ENCODE data around the gene DUSP16.

The DUSP16 gene

GRCh38 chr12:12537421-12537820, 25.2 kb downstream of the DUSP16 start:
- no peak overlapping the region for H3K18ac ChIP-seq (ENCODE audit: low read length)
- no peak for DNase-seq
- H3K9me3 ChIP-seq (ENCODE audit: insufficient read depth, low read depth, low read length) = no peaks in the 10 kb centered on the region
- H2BK12ac ChIP-seq (ENCODE audit: low read length) = no peak overlapping the region
- no peak overlapping the region for H2BK5ac ChIP-seq (ENCODE audit: low read depth, low read length, poor library complexity)
- H2AFZ ChIP-seq (ENCODE audit: insufficient read depth, low read length, poor library complexity) = no peak overlapping the region
- no peak overlapping the region for H4K91ac ChIP-seq (ENCODE audit: low read depth, low read length)
- H3K36me3 ChIP-seq (ENCODE audit: control insufficient read depth in 1 of 2, insufficient read depth in 2 of 2, low read length in 2 of 2) = peaks cover 2 to 5% of the 10 kb centered on the region in 2 experiments
- H4K12ac ChIP-seq (ENCODE audit: low read depth, low read length) = no peak overlapping the region
- H3K79me1 ChIP-seq (ENCODE audit: low read length) = no peaks in the 10 kb centered on the region
- H3K4me3 ChIP-seq (ENCODE audit: low read depth, low read length) = no peak overlapping the region
- H2AK5ac ChIP-seq (ENCODE audit: low read length) = no peak overlapping the region
- no peak overlapping the region for H2BK120ac ChIP-seq (ENCODE audit: insufficient read depth, low read length, poor library complexity)
- H3K23ac ChIP-seq (ENCODE audit: low read length) = no peak overlapping the region
- H3K79me2 ChIP-seq (ENCODE audit: control insufficient read depth, insufficient read depth, low read length, poor library complexity) = no peaks in the 10 kb centered on the region
- H3K4me2 ChIP-seq (ENCODE audit: low read length) = no peak overlapping the region
- H4K8ac ChIP-seq (ENCODE audit: low read depth, low read length) = no peak overlapping the region
- no peak overlapping the region for H3K4ac ChIP-seq (ENCODE audit: low read depth, low read length)
- no peaks in the 10 kb centered on the region for H3K27me3 ChIP-seq (ENCODE audit: insufficient read depth, low read length)
- peaks cover 4 to 6% of the 10 kb centered on the region in 2 experiments for H3K4me1 ChIP-seq (ENCODE audit: control insufficient read depth in 1 of 2, insufficient read depth in 2 of 2, low read length in 2 of 2)
- no CpG with 5 or more reads among the region's 2 CpGs for WGBS (ENCODE audit: extremely low coverage, insufficient coverage, insufficient read length)
- H3K27ac ChIP-seq (ENCODE audit: low read depth, low read length) = no peak overlapping the region
- H3K14ac ChIP-seq (ENCODE audit: low read length) = no peak overlapping the region
- H3K9ac ChIP-seq (ENCODE audit: low read length) = no peak overlapping the region

- Histone ChIP-seq H3K9me3 (ENCODE audit: insufficient read depth, low read depth, low read length) (no peaks in the 10 kb centered on the region), H3K4ac (ENCODE audit: low read depth, low read length) (no peak overlapping the region), H3K27me3 (ENCODE audit: insufficient read depth, low read length) (no peaks in the 10 kb centered on the region), H3K23ac (ENCODE audit: low read length) (no peak overlapping the region), H3K4me2 (ENCODE audit: low read length) (no peak overlapping the region), H3K9ac (ENCODE audit: low read length) (no peak overlapping the region), H4K8ac (ENCODE audit: low read depth, low read length) (no peak overlapping the region), H4K91ac (ENCODE audit: low read depth, low read length) (no peak overlapping the region), H4K12ac (ENCODE audit: low read depth, low read length) (no peak overlapping the region), H2AK5ac (ENCODE audit: low read length) (no peak overlapping the region), H3K4me1 (ENCODE audit: control insufficient read depth in 1 of 2, insufficient read depth in 2 of 2, low read length in 2 of 2) (peaks cover 4 to 6% of the 10 kb centered on the region in 2 experiments), H3K79me2 (ENCODE audit: control insufficient read depth, insufficient read depth, low read length, poor library complexity) (no peaks in the 10 kb centered on the region), H2AFZ (ENCODE audit: insufficient read depth, low read length, poor library complexity) (no peak overlapping the region), H3K4me3 (ENCODE audit: low read depth, low read length) (no peak overlapping the region), H3K36me3 (ENCODE audit: control insufficient read depth in 1 of 2, insufficient read depth in 2 of 2, low read length in 2 of 2) (no peaks in the 10 kb centered on the region), H2BK5ac (ENCODE audit: low read depth, low read length, poor library complexity) (no peak overlapping the region), H3K79me1 (ENCODE audit: low read length) (no peaks in the 10 kb centered on the region), H2BK12ac (ENCODE audit: low read length) (peak overlapping the region; percentile 58), H3K27ac (ENCODE audit: low read depth, low read length) (no peak overlapping the region), H3K18ac (ENCODE audit: low read length) (no peak overlapping the region), H3K14ac (ENCODE audit: low read length) (no peak overlapping the region), H2BK120ac (ENCODE audit: insufficient read depth, low read length, poor library complexity) (no peak overlapping the region)
- no CpG with 5 or more reads among the region's 4 CpGs for WGBS (ENCODE audit: extremely low coverage, insufficient coverage, insufficient read length)
- no peak for DNase-seq
These were observed 27.7 kb downstream of the DUSP16 start for GRCh38 chr12:12534975-12535374.

- no peak overlapping the region for H3K9ac ChIP-seq (ENCODE audit: low read length)
- H3K79me2 ChIP-seq (ENCODE audit: control insufficient read depth, insufficient read depth, low read length, poor library complexity) = no peaks in the 10 kb centered on the region
- no peak overlapping the region for H3K14ac ChIP-seq (ENCODE audit: low read length)
- no peaks in the 10 kb centered on the region for H3K9me3 ChIP-seq (ENCODE audit: insufficient read depth, low read depth, low read length)
- no peak overlapping the region for H4K8ac ChIP-seq (ENCODE audit: low read depth, low read length)
- H3K4ac ChIP-seq (ENCODE audit: low read depth, low read length) = no peak overlapping the region
- H2AK5ac ChIP-seq (ENCODE audit: low read length) = no peak overlapping the region
- H2BK5ac ChIP-seq (ENCODE audit: low read depth, low read length, poor library complexity) = no peak overlapping the region
- no CpG with 5 or more reads among the region's 8 CpGs for WGBS (ENCODE audit: extremely low coverage, insufficient coverage, insufficient read length)
- no peaks in the 10 kb centered on the region for H3K27me3 ChIP-seq (ENCODE audit: insufficient read depth, low read length)
- H2AFZ ChIP-seq (ENCODE audit: insufficient read depth, low read length, poor library complexity) = no peak overlapping the region
- no peak for DNase-seq
- H2BK120ac ChIP-seq (ENCODE audit: insufficient read depth, low read length, poor library complexity) = no peak overlapping the region
- H3K79me1 ChIP-seq (ENCODE audit: low read length) = no peaks in the 10 kb centered on the region
- H3K4me3 ChIP-seq (ENCODE audit: low read depth, low read length) = no peak overlapping the region
- peak overlapping the region; percentile 0 for H3K27ac ChIP-seq (ENCODE audit: low read depth, low read length)
- no peak overlapping the region for H3K23ac ChIP-seq (ENCODE audit: low read length)
- H4K91ac ChIP-seq (ENCODE audit: low read depth, low read length) = no peak overlapping the region
- H4K12ac ChIP-seq (ENCODE audit: low read depth, low read length) = no peak overlapping the region
- H3K36me3 ChIP-seq (ENCODE audit: control insufficient read depth in 1 of 2, insufficient read depth in 2 of 2, low read length in 2 of 2) = no peaks in the 10 kb centered on the region
- no peak overlapping the region for H3K4me2 ChIP-seq (ENCODE audit: low read length)
- H2BK12ac ChIP-seq (ENCODE audit: low read length) = no peak overlapping the region
- peaks cover 4 to 6% of the 10 kb centered on the region in 2 experiments for H3K4me1 ChIP-seq (ENCODE audit: control insufficient read depth in 1 of 2, insufficient read depth in 2 of 2, low read length in 2 of 2)
- H3K18ac ChIP-seq (ENCODE audit: low read length) = no peak overlapping the region
These were observed 28.3 kb downstream of the DUSP16 start for GRCh38 chr12:12534166-12534866.

GRCh38 chr12:12533238-12533829, 29.3 kb downstream of the DUSP16 start:
- Histone ChIP-seq H2BK120ac (ENCODE audit: insufficient read depth, low read length, poor library complexity) (no peak overlapping the region), H3K14ac (ENCODE audit: low read length) (no peak overlapping the region), H3K27me3 (ENCODE audit: insufficient read depth, low read length) (no peaks in the 10 kb centered on the region), H2AK5ac (ENCODE audit: low read length) (no peak overlapping the region), H3K4me3 (ENCODE audit: low read depth, low read length) (no peak overlapping the region), H3K18ac (ENCODE audit: low read length) (no peak overlapping the region), H3K9ac (ENCODE audit: low read length) (no peak overlapping the region), H3K36me3 (ENCODE audit: control insufficient read depth in 1 of 2, insufficient read depth in 2 of 2, low read length in 2 of 2) (no peaks in the 10 kb centered on the region), H3K79me1 (ENCODE audit: low read length) (no peaks in the 10 kb centered on the region), H3K9me3 (ENCODE audit: insufficient read depth, low read depth, low read length) (no peaks in the 10 kb centered on the region), H2BK5ac (ENCODE audit: low read depth, low read length, poor library complexity) (no peak overlapping the region), H4K12ac (ENCODE audit: low read depth, low read length) (peak overlapping the region; percentile 81), H4K91ac (ENCODE audit: low read depth, low read length) (no peak overlapping the region), H3K4ac (ENCODE audit: low read depth, low read length) (no peak overlapping the region), H3K23ac (ENCODE audit: low read length) (no peak overlapping the region), H2BK12ac (ENCODE audit: low read length) (no peak overlapping the region), H3K79me2 (ENCODE audit: control insufficient read depth, insufficient read depth, low read length, poor library complexity) (no peaks in the 10 kb centered on the region), H2AFZ (ENCODE audit: insufficient read depth, low read length, poor library complexity) (no peak overlapping the region), H3K4me1 (ENCODE audit: control insufficient read depth in 1 of 2, insufficient read depth in 2 of 2, low read length in 2 of 2) (peaks cover 4 to 6% of the 10 kb centered on the region in 2 experiments), H3K27ac (ENCODE audit: low read depth, low read length) (peak overlapping the region; percentile 27), H3K4me2 (ENCODE audit: low read length) (peak overlapping the region; percentile 25), H4K8ac (ENCODE audit: low read depth, low read length) (no peak overlapping the region)
- WGBS (ENCODE audit: extremely low coverage, insufficient coverage, insufficient read length) = no CpG with 5 or more reads among the region's 6 CpGs
- peak; percentile 65 to 67 for DNase-seq
